T-helper 1 cell treated with Interleukin-12 subunit alpha and Interleukin-12 subunit beta and Interleukin-4 antibody, amounts not matched to agents 30 μg/mL and 1 μg/mL, for 36 hours (primary cell): ENCODE measurements around the gene SLC4A3.

Experiments used
- H3K27ac Mint-ChIP-seq: one replicate; pipeline ENCODE4 v1.8.0; 2021; ENCODE audit warnings: mild to moderate bottlenecking, mixed read lengths
- H3K27me3 Mint-ChIP-seq: one replicate; pipeline ENCODE4 v1.8.0; 2021; ENCODE audit warnings: low read depth, mixed read lengths
- H3K36me3 Mint-ChIP-seq: one replicate; pipeline ENCODE4 v1.8.0; 2021; ENCODE audit warnings: low read depth, mixed read lengths
- H3K4me1 Mint-ChIP-seq: one replicate; pipeline ENCODE4 v1.8.0; 2021; ENCODE audit warnings: low read depth, mixed read lengths
- H3K4me3 Mint-ChIP-seq: one replicate; pipeline ENCODE4 v1.8.0; 2021; ENCODE audit warnings: mild to moderate bottlenecking, moderate library complexity, mixed read lengths
- H3K9me3 Mint-ChIP-seq: one replicate; pipeline ENCODE4 v1.8.0; 2021; ENCODE audit warnings: mixed read lengths

SLC4A3 gene

GRCh38 chr2:219684721-219685689, 57.6 kb downstream of the SLC4A3 start:
- Mint-ChIP-seq H3K36me3 (peaks cover 1% of the 10 kb centered on the region), H3K4me1 (peaks cover 10% of the 10 kb centered on the region), H3K27me3 (peaks cover 20% of the 10 kb centered on the region), H3K27ac (no peak overlapping the region), H3K9me3 (no peaks in the 10 kb centered on the region), H3K4me3 (peak overlapping the region; percentile 51)

GRCh38 chr2:219687272-219687671, 59.8 kb downstream of the SLC4A3 start:
- Mint-ChIP-seq H3K36me3 (peaks cover 1% of the 10 kb centered on the region), H3K4me1 (peaks cover 10% of the 10 kb centered on the region), H3K9me3 (no peaks in the 10 kb centered on the region), H3K27me3 (peaks cover 19% of the 10 kb centered on the region), H3K4me3 (no peak overlapping the region), H3K27ac (no peak overlapping the region)

- Mint-ChIP-seq H3K9me3 (no peaks in the 10 kb centered on the region), H3K4me3 (no peak overlapping the region)
Measured at GRCh38 chr2:219687882-219688559, 60.6 kb downstream of the SLC4A3 start.

GRCh38 chr2:219688560-219689445, 61.4 kb downstream of the SLC4A3 start:
- H3K27ac Mint-ChIP-seq: no peak overlapping the region
- no peak overlapping the region for H3K4me3 Mint-ChIP-seq
- H3K36me3 Mint-ChIP-seq: peaks cover 1% of the 10 kb centered on the region
- H3K27me3 Mint-ChIP-seq: peaks cover 17% of the 10 kb centered on the region
- H3K4me1 Mint-ChIP-seq: peaks cover 10% of the 10 kb centered on the region
- no peaks in the 10 kb centered on the region for H3K9me3 Mint-ChIP-seq

More at GRCh38 chr2:219687882-219688559, 60.6 kb downstream of the SLC4A3 start:
- H3K27me3 Mint-ChIP-seq: peaks cover 16% of the 10 kb centered on the region
- no peak overlapping the region for H3K27ac Mint-ChIP-seq
- H3K4me1 Mint-ChIP-seq: peaks cover 10% of the 10 kb centered on the region
- peaks cover 1% of the 10 kb centered on the region for H3K36me3 Mint-ChIP-seq

DNA sequence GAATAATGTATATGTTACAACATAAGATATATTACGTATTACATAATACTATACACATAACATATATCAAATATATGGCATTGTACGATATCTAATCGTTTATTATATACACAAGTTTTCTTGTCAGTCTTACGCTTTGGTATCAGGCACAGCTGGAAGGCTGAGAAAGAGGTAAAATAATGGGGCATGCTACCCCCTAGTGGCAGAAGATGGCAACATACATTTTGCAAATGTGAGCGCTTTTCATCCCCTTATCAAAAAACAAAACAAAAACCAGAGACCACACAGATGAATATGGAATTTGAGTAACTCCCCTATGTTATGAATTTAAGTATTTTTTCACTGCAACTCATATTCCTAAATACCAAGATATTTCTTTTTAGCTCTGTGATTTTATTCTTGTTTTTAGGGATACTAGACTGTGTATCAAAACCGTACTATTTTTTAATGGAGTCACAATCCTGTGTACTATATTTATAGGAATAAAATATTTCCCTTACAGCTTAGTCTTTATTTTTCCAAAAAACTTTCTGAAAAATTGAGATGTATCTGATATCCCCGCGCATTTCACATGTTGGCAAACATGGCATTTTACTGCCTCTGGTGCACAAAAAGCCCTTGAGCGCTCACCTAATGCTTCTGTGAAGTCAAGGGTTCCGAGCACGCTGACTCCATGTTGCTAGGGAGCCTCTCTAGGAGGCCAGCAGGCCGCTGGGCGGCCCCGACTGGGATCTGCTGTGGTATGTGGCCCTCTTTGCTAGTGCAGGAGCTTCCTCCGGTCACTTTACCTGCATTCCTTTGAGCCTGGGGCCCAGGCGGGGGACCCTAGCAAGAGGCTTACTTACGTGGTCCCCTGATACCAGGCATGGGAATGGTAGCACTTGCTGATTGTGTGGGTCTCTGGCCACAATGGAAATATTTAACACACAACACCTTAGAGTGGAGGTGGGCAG, 62.5 kb downstream of the SLC4A3 start:
- H3K27me3 Mint-ChIP-seq: peaks cover 14% of the 10 kb centered on the region
- H3K27ac Mint-ChIP-seq: no peak overlapping the region
- H3K9me3 Mint-ChIP-seq: no peaks in the 10 kb centered on the region
- peaks cover 5% of the 10 kb centered on the region for H3K4me1 Mint-ChIP-seq
- no peaks in the 10 kb centered on the region for H3K36me3 Mint-ChIP-seq
- no peak overlapping the region for H3K4me3 Mint-ChIP-seq

DNA sequence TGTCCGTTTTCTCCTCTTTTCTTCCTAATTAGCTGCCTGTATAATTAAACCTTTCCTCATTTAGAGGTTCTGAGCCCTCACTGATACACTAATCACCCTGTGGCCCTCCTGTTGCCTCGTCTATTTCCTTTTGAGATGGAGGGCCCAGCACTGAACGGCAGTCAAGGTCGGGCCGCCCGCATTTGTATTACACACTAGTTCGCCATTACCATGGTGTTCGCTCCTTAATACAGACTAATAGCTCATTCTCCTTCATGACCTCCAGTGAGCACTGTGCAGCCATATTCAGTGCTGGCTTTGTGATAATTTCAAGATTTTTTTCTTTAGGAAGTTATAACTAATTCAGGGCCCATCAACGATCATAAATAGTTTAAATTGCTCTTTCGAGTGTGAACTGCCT, 64.1 kb downstream of the SLC4A3 start:
- Mint-ChIP-seq H3K27me3 (peaks cover 25% of the 10 kb centered on the region), H3K9me3 (no peaks in the 10 kb centered on the region), H3K4me3 (no peak overlapping the region), H3K27ac (no peak overlapping the region), H3K4me1 (peaks cover 3% of the 10 kb centered on the region), H3K36me3 (no peaks in the 10 kb centered on the region)
